B cell (primary cell): Measurements from ENCODE around the gene FAM120B. TPM values are rescaled to one million over a fixed set of nuclear protein-coding genes. Genes with fewer than 3 reads are reported as not detected.
"Not testable (repeated sequence)": the region's sequence is repeated elsewhere in the genome, so short reads cannot be mapped to it uniquely, and the experiment has no call there.

Experiments
- ATAC-seq: fragments of 200-7000 bp; cut with Tn5 transposase; one replicate; pipeline ENCODE4 v1.10.0; 2021; ENCODE audit warnings: low read depth, mild to moderate bottlenecking, moderate number of reproducible peaks, moderate library complexity
- CTCF ChIA-PET: fragments of 350-600 bp; sonication (Branson Sonifier 250); formaldehyde crosslinking; loops from one replicate; lab custom pipeline; 2021; ENCODE audit warnings: antibody characterized with exemption, inconsistent platforms; lab: Charles Lee
- POLR2A ChIA-PET: fragments of 350-600 bp; sonication (Branson Sonifier 250); formaldehyde crosslinking; loops from one replicate; lab custom pipeline; 2021; ENCODE audit warnings: antibody characterized with exemption; lab: Charles Lee
- DNase-seq: peaks from one replicate; pipeline ENCODE4 v3.0.0; 2013
- H2AFZ ChIP-seq: 2 replicates; pipeline ENCODE4 v1.6.1; 2012; ENCODE audit warnings: mild to moderate bottlenecking, low read depth, low read length; ENCODE audit not compliant: insufficient read depth, poor library complexity, severe bottlenecking
- H3K27ac ChIP-seq, 2 donors: 1 replicate in 1 of 2; 2 replicates in 1 of 2; pipeline ENCODE4 v1.5.1; 2012 to 2013; ENCODE audit warnings: low read length in 2 of 2, mild to moderate bottlenecking in 2 of 2, moderate library complexity in 1 of 2
- H3K27me3 ChIP-seq, 4 experiments: fragments of 200-600 bp in 1 of 4; sonication (generic) in 1 of 4; replicated peaks in 1 of 4; 1 replicate in 2 of 4; 2 replicates in 2 of 4; pipeline versions ENCODE4 v1.6.1 to v1.7.0; 2013 to 2016; ENCODE audit warnings: low read length in 3 of 4, mild to moderate bottlenecking in 2 of 4, mixed read lengths in 1 of 4, moderate library complexity in 1 of 4; ENCODE audit not compliant: insufficient read depth in 4 of 4, control insufficient read depth in 3 of 4; ENCODE audit errors: control extremely low read depth in 1 of 4
- H3K36me3 ChIP-seq, 2 experiments: replicated peaks in 1 of 2; 1 replicate in 1 of 2; 2 replicates in 1 of 2; pipeline versions ENCODE4 v1.6.1 to v1.7.1; 2013; ENCODE audit warnings: low read length in 1 of 2; ENCODE audit not compliant: insufficient read depth in 2 of 2, control insufficient read depth in 1 of 2; ENCODE audit errors: control extremely low read depth in 1 of 2, extremely low read depth in 1 of 2
- H3K4me1 ChIP-seq, 2 donors: fragments of 200-600 bp in 1 of 2; sonication (generic) in 1 of 2; 1 replicate in 1 of 2; 2 replicates in 1 of 2; pipeline versions ENCODE4 v1.5.1 to v1.6.1; 2013 to 2017; ENCODE audit warnings: low read length in 2 of 2; ENCODE audit not compliant: control insufficient read depth in 2 of 2, insufficient read depth in 2 of 2
- H3K4me2 ChIP-seq: replicated peaks from 2 replicates; pipeline ENCODE3; 2012; ENCODE audit warnings: mild to moderate bottlenecking, low read depth, low read length; ENCODE audit not compliant: poor library complexity, severe bottlenecking
- H3K4me3 ChIP-seq, 5 experiments: fragments of 200-600 bp in 1 of 5; sonication (generic) in 1 of 5; 1 replicate in 3 of 5; 2 replicates in 2 of 5; pipeline versions ENCODE4 v1.5.1 to v1.7.0; 2011 to 2016; ENCODE audit warnings: low read length in 4 of 5, mild to moderate bottlenecking in 4 of 5, low read depth in 2 of 5, control low read depth in 1 of 5, moderate library complexity in 1 of 5; ENCODE audit not compliant: insufficient read depth in 1 of 5; ENCODE audit errors: control extremely low read depth in 1 of 5, extremely low read depth in 1 of 5
- H3K79me2 ChIP-seq: fragments of 200-600 bp; sonication (generic); one replicate; pipeline ENCODE4 v1.6.0; 2016; ENCODE audit warnings: low read length; ENCODE audit not compliant: control insufficient read depth, insufficient read depth
- H3K9ac ChIP-seq: fragments of 200-600 bp; sonication (generic); 2 replicates; pipeline ENCODE4 v1.6.1; 2017; ENCODE audit warnings: mild to moderate bottlenecking, low read length, moderate library complexity
- H3K9me3 ChIP-seq, 3 donors: one replicate each; pipeline versions ENCODE4 v1.6.1 to v1.7.1; 2013; ENCODE audit warnings: low read length in 2 of 3; ENCODE audit not compliant: control insufficient read depth in 2 of 3, insufficient read depth in 1 of 3; ENCODE audit errors: control extremely low read depth in 1 of 3
- H4K20me1 ChIP-seq: 2 replicates; pipeline ENCODE4 v1.6.0; 2012; ENCODE audit warnings: mild to moderate bottlenecking, low read length; ENCODE audit not compliant: insufficient read depth, control insufficient read depth, poor library complexity, severe bottlenecking
- H3K27ac Mint-ChIP-seq: one replicate; pipeline ENCODE4 v1.8.0; 2021; ENCODE audit warnings: mixed read lengths
- H3K27me3 Mint-ChIP-seq: one replicate; pipeline ENCODE4 v1.8.0; 2021; ENCODE audit warnings: mixed read lengths
- H3K4me1 Mint-ChIP-seq: one replicate; pipeline ENCODE4 v1.8.0; 2021; ENCODE audit warnings: mixed read lengths
- H3K4me3 Mint-ChIP-seq: one replicate; pipeline ENCODE4 v1.8.0; 2021; ENCODE audit warnings: mixed read lengths
- H3K9me3 Mint-ChIP-seq: one replicate; pipeline ENCODE4 v1.8.0; 2022; ENCODE audit warnings: mixed read lengths; ENCODE audit not compliant: insufficient read depth
- EZH2 ChIP-seq: IDR thresholded peaks from 2 replicates; pipeline ENCODE4 v1.6.1; 2012; ENCODE audit warnings: borderline replicate concordance, low read depth, mild to moderate bottlenecking, moderate library complexity, low read length; ENCODE audit not compliant: insufficient read depth, poor library complexity, severe bottlenecking
- WGBS: methylation state at CpG from one replicate; pipeline ENCODE4 v1.1.5; 2013; ENCODE audit warnings: missing lambda C conversion rate; ENCODE audit not compliant: insufficient coverage; 5-methylcytosine and 5-hydroxymethylcytosine counted together
- intact Hi-C: fragments of 100-400 bp; cut with micrococcal nuclease; formaldehyde crosslinking; loops from one replicate; pipeline ENCODE4 v1.10.0; 2022
- polyA plus RNA-seq: library from polyadenylated mRNA; depleted of rRNA; stranded (reverse); fragments of >200 nt; gene quantifications from 2 replicates; pipeline ENCODE4 v1.2.3, GENCODE V29; 2012
- total RNA-seq, 2 donors: library from RNA; stranded (reverse); fragments of 120-200 nt in 1 of 2; gene quantifications; 1 replicate in 1 of 2; 2 replicates in 1 of 2; pipeline versions ENCODE4 v1.2.3 to v1.2.4, GENCODE V29; 2013 to 2022
- TF ChIP-seq, protein P1 (sequence below): fragments of 200-600 bp; IDR thresholded peaks from one replicate; pipeline ENCODE4 v1.8.0; 2022; ENCODE audit warnings: antibody characterized with exemption, mild to moderate bottlenecking

The FAM120B gene
- total and polyA plus RNA-seq, 2 donors (not counting 1 experiment from before 2014, with no cell fraction given): 12.5 to 51.7 TPM

DNA sequence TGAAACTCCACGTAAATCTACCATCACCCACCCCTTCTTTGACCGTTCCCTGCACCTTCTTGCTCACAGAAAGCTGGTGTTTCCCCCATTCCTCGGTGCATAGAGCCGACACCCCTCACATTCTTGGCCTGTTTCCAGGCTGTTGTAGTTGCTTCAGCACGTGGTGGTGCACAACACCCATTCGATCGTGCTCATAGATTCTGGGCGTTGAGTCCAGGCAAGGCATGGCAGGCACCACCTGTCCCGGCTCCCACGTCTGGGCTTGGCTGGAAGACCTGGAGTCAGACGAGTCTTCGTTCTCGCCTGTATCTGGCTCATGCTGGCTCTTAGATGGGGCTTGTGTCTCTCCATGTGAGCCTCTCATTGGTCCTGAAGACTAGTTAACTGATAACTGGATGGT, 100.6 kb downstream of the FAM120B start:
- Histone ChIP-seq H3K27ac (no peak overlapping the region), H3K4me2 (no peak overlapping the region), H3K9me3 (peaks cover 0 to 9% (median 8%) of the 10 kb centered on the region in 3 donors), H3K36me3 (peaks cover 0 to 25% of the 10 kb centered on the region in 2 experiments), H2AFZ (no peak overlapping the region), H3K9ac (no peak overlapping the region), H4K20me1 (no peaks in the 10 kb centered on the region), H3K4me1 (no peaks in the 10 kb centered on the region), H3K4me3 (no peak overlapping the region), H3K27me3 (no peaks in the 10 kb centered on the region), H3K79me2 (no peaks in the 10 kb centered on the region)
- 95% methylated on average over 13 of the region's 13 CpGs for WGBS
- intact Hi-C loops: no loop called here
- Mint-ChIP-seq H3K4me3 (no peak overlapping the region), H3K4me1 (no peaks in the 10 kb centered on the region), H3K9me3 (peaks cover 10% of the 10 kb centered on the region), H3K27me3 (no peaks in the 10 kb centered on the region), H3K27ac (no peak overlapping the region)
- ChIA-PET CTCF (no interaction called here), POLR2A (no interaction called here)
- TF ChIP-seq, protein P1, sequence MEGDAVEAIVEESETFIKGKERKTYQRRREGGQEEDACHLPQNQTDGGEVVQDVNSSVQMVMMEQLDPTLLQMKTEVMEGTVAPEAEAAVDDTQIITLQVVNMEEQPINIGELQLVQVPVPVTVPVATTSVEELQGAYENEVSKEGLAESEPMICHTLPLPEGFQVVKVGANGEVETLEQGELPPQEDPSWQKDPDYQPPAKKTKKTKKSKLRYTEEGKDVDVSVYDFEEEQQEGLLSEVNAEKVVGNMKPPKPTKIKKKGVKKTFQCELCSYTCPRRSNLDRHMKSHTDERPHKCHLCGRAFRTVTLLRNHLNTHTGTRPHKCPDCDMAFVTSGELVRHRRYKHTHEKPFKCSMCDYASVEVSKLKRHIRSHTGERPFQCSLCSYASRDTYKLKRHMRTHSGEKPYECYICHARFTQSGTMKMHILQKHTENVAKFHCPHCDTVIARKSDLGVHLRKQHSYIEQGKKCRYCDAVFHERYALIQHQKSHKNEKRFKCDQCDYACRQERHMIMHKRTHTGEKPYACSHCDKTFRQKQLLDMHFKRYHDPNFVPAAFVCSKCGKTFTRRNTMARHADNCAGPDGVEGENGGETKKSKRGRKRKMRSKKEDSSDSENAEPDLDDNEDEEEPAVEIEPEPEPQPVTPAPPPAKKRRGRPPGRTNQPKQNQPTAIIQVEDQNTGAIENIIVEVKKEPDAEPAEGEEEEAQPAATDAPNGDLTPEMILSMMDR: no peak
- TF ChIP-seq EZH2: no peak
- no peak for ATAC-seq
- DNase-seq: no peak

GRCh38 chr6:170407932-170408331, 101.4 kb downstream of the FAM120B start:
- Mint-ChIP-seq H3K27ac (no peak overlapping the region), H3K9me3 (peaks cover 10% of the 10 kb centered on the region), H3K27me3 (no peaks in the 10 kb centered on the region), H3K4me3 (no peak overlapping the region), H3K4me1 (no peaks in the 10 kb centered on the region)
- H2AFZ ChIP-seq: no peak overlapping the region
- intact Hi-C loops: no loop called here
- DNase-seq: no peak
- no peak overlapping the region for H3K9ac ChIP-seq
- no peaks in the 10 kb centered on the region for H4K20me1 ChIP-seq
- ATAC-seq: no peak
- H3K79me2 ChIP-seq: no peaks in the 10 kb centered on the region
- H3K4me1 ChIP-seq: no peaks in the 10 kb centered on the region
- peaks cover 0 to 25% of the 10 kb centered on the region in 2 experiments for H3K36me3 ChIP-seq
- 77% methylated on average over 4 of the region's 4 CpGs for WGBS
- H3K4me3 ChIP-seq: no peak overlapping the region
- no peak overlapping the region for H3K27ac ChIP-seq
- H3K27me3 ChIP-seq: no peaks in the 10 kb centered on the region
- POLR2A ChIA-PET: no interaction called here
- CTCF ChIA-PET: no interaction called here
- TF ChIP-seq, protein P1: no peak
- TF ChIP-seq EZH2: no peak
- H3K9me3 ChIP-seq: peaks cover 0 to 9% (median 8%) of the 10 kb centered on the region in 3 donors
- no peak overlapping the region for H3K4me2 ChIP-seq

DNA sequence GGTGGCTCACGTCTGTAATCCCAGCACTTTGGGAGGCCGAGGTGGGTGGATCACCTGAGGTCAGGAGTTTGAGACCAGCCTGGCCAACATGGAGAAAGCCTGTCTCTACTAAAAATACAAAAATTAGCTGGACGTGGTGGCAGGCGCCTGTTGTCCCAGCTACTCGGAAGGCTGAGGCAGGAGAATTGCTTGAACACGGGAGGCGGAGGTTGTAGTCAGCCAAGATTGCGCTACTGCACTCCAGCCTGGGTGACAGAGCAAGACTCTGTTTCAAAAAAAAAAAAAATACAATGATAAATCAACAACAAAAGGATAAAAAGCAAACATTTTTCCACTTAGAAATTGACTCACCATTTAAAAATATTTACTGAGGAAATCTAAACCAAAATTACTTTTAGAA, 103.2 kb downstream of the FAM120B start:
- CTCF ChIA-PET, H2AFZ ChIP-seq, H3K9ac ChIP-seq, H3K4me3 Mint-ChIP-seq, intact Hi-C loops, DNase-seq, H3K27me3 Mint-ChIP-seq, H3K4me1 Mint-ChIP-seq, H3K27ac Mint-ChIP-seq, H3K4me3 ChIP-seq, H3K27me3 ChIP-seq, H3K4me2 ChIP-seq, POLR2A ChIA-PET, ATAC-seq, H3K79me2 ChIP-seq, H3K4me1 ChIP-seq, H4K20me1 ChIP-seq, H3K27ac ChIP-seq: not testable (repeated sequence)
- peaks cover 10% of the 10 kb centered on the region for H3K9me3 Mint-ChIP-seq
- Histone ChIP-seq H3K36me3 (peaks cover 0 to 11% of the 10 kb centered on the region in 2 experiments), H3K9me3 (peaks cover 0 to 16% (median 14%) of the 10 kb centered on the region in 3 donors)
- whole genome bisulfite sequencing: 98% methylated on average over 5 of the region's 8 CpGs
